T-helper 17 cell (primary cell): ENCODE results near the gene TARBP1. TPM values are rescaled to one million over a fixed set of nuclear protein-coding genes. Genes with fewer than 3 reads are reported as not detected.
"Not testable (repeated sequence)": the region's sequence is repeated elsewhere in the genome, so short reads cannot be mapped to it uniquely, and the experiment has no call there.

Source experiments
- ATAC-seq: fragments of 150-1000 bp; cut with Tn5 transposase; 2 replicates; pipeline ENCODE4 v1.10.0; 2021; ENCODE audit warnings: mild to moderate bottlenecking, moderate library complexity
- DNase-seq, 3 donors: peaks; one replicate each; pipeline versions ENCODE4 v3.0.0 to v3.0.0-alpha.2; 2020 to 2021
- H3K9me3 ChIP-seq: one replicate; pipeline ENCODE4 v1.7.0; 2013; ENCODE audit warnings: low read length, mild to moderate bottlenecking; ENCODE audit not compliant: control insufficient read depth, poor library complexity, severe bottlenecking
- H3K27ac Mint-ChIP-seq: one replicate; pipeline ENCODE4 v1.8.0; 2022; ENCODE audit warnings: mild to moderate bottlenecking, moderate library complexity, mixed read lengths
- H3K27me3 Mint-ChIP-seq: one replicate; pipeline ENCODE4 v1.8.0; 2022; ENCODE audit warnings: mixed read lengths
- H3K36me3 Mint-ChIP-seq: one replicate; pipeline ENCODE4 v1.8.0; 2022; ENCODE audit warnings: low read depth, mixed read lengths
- H3K4me1 Mint-ChIP-seq: one replicate; pipeline ENCODE4 v1.8.0; 2022; ENCODE audit warnings: mild to moderate bottlenecking, mixed read lengths
- H3K4me3 Mint-ChIP-seq: one replicate; pipeline ENCODE4 v1.8.0; 2022; ENCODE audit warnings: mild to moderate bottlenecking, moderate library complexity, mixed read lengths
- total RNA-seq, 4 donors: library from RNA in 2 of 4; stranded (reverse) in 2 of 4; gene quantifications; one replicate each; pipeline ENCODE4 v1.2.3 and lab custom pipeline; 2022 to 2026

Gene TARBP1
- total RNA-seq, 2 donors from 2014 or later: 31.7 to 33.8 TPM

DNA sequence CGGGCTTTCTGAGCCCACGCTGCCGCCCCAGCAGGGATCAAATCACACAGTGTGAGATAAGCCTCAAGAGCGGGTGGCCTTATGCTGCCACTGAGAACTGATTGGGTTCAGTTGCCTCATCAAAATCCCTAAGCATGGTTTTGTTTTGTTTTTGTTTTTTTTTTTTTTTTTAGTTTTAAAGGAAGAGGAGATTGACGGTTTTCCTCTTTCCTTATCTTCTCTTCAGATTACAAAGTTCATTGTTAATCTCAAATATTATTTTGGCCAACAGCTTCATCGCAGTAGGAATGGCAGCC lies 105.1 kb downstream of the TARBP1 start:
- ATAC-seq: peak; percentile 39
- no peaks in the 10 kb centered on the region for H3K9me3 ChIP-seq
- no peaks in the 10 kb centered on the region for H3K27me3 Mint-ChIP-seq
- H3K27ac Mint-ChIP-seq: peak overlapping the region; percentile 100
- peak overlapping the region; percentile 98 for H3K4me3 Mint-ChIP-seq
- peaks cover 45% of the 10 kb centered on the region for H3K4me1 Mint-ChIP-seq
- DNase-seq: no peak
- peaks cover 10% of the 10 kb centered on the region for H3K36me3 Mint-ChIP-seq

- Mint-ChIP-seq H3K36me3 (peaks cover 7% of the 10 kb centered on the region), H3K4me1 (peaks cover 49% of the 10 kb centered on the region), H3K4me3 (peak within 1 kb of the TSS; percentile 98), H3K27me3 (no peaks in the 10 kb centered on the region), H3K27ac (peak within 1 kb of the TSS; percentile 100)
- DNase-seq: peak; percentile 76 to 79 (median 77)
- peak; percentile 88 for ATAC-seq
- no peaks in the 10 kb centered on the region for H3K9me3 ChIP-seq
These were observed 105.7 kb downstream of the TARBP1 start, which contains the start of gene COA6 for GRCh38 chr1:234373064-234373958. COA6 (plus strand) TSS chr1:234373456; CDS start chr1:234373467, 11 bp downstream.

- H3K4me1 Mint-ChIP-seq: peaks cover 43% of the 10 kb centered on the region
These were observed 106.8 kb downstream of the TARBP1 start for GRCh38 chr1:234372011-234372757.

GRCh38 chr1:234371414-234371813 lies 107.6 kb downstream of the TARBP1 start:
- DNase-seq (no peak), ATAC-seq (no peak)
- Mint-ChIP-seq H3K4me3 (peak overlapping the region; percentile 59), H3K36me3 (peaks cover 2% of the 10 kb centered on the region), H3K4me1 (peaks cover 38% of the 10 kb centered on the region), H3K27ac (peak overlapping the region; percentile 100), H3K27me3 (no peaks in the 10 kb centered on the region)
- H3K9me3 ChIP-seq: no peaks in the 10 kb centered on the region

More at GRCh38 chr1:234372011-234372757, 106.8 kb downstream of the TARBP1 start:
- DNase-seq: no peak
- no peaks in the 10 kb centered on the region for H3K27me3 Mint-ChIP-seq
- H3K9me3 ChIP-seq: no peaks in the 10 kb centered on the region
- no peak for ATAC-seq
- H3K36me3 Mint-ChIP-seq: peaks cover 5% of the 10 kb centered on the region
- H3K4me3 Mint-ChIP-seq: peak overlapping the region; percentile 98
- peak overlapping the region; percentile 100 for H3K27ac Mint-ChIP-seq

GRCh38 chr1:234369784-234370183 lies 109.2 kb downstream of the TARBP1 start:
- no peaks in the 10 kb centered on the region for H3K9me3 ChIP-seq
- no peak overlapping the region for H3K27ac Mint-ChIP-seq
- no peaks in the 10 kb centered on the region for H3K36me3 Mint-ChIP-seq
- DNase-seq: no peak
- no peak for ATAC-seq
- H3K27me3 Mint-ChIP-seq: no peaks in the 10 kb centered on the region
- H3K4me1 Mint-ChIP-seq: peaks cover 33% of the 10 kb centered on the region
- H3K4me3 Mint-ChIP-seq: no peak overlapping the region

DNA sequence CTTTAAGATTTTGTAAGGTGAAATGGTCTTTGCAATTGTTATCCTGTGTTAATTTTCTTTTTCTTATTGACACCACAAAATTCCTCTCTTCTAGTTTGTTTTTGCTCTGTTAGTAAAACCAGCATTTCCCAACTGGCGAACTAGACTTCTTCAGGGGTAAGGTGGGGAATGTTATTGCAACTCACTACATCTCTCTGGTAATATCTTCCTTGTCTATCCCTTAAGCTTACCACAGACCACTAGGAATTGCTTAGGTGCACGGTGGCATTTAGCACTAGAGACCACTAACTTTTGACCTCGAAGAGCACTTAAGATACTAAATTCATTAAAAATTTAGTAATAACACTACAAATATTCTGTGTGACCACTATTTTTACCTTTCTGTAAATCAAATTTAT lies 109.9 kb downstream of the TARBP1 start:
- H3K9me3 ChIP-seq: no peaks in the 10 kb centered on the region
- H3K4me3 Mint-ChIP-seq: no peak overlapping the region
- H3K4me1 Mint-ChIP-seq: peaks cover 29% of the 10 kb centered on the region
- no peak for ATAC-seq
- no peak overlapping the region for H3K27ac Mint-ChIP-seq
- no peak for DNase-seq
- H3K36me3 Mint-ChIP-seq: no peaks in the 10 kb centered on the region
- no peaks in the 10 kb centered on the region for H3K27me3 Mint-ChIP-seq

- no peak overlapping the region for H3K4me3 Mint-ChIP-seq
- H3K9me3 ChIP-seq: no peaks in the 10 kb centered on the region
- H3K36me3 Mint-ChIP-seq: no peaks in the 10 kb centered on the region
- no peak for DNase-seq
- no peak for ATAC-seq
- no peaks in the 10 kb centered on the region for H3K27me3 Mint-ChIP-seq
- H3K27ac Mint-ChIP-seq: peak overlapping the region; percentile 66
- H3K4me1 Mint-ChIP-seq: peaks cover 24% of the 10 kb centered on the region
These were observed 110.5 kb downstream of the TARBP1 start for GRCh38 chr1:234368320-234369032.

GRCh38 chr1:234362558-234362957 lies 116.4 kb downstream of the TARBP1 start:
- no peak overlapping the region for H3K4me3 Mint-ChIP-seq
- peaks cover 16% of the 10 kb centered on the region for H3K4me1 Mint-ChIP-seq
- H3K9me3 ChIP-seq: no peaks in the 10 kb centered on the region
- ATAC-seq (no peak), DNase-seq (no peak)
- peaks cover 2% of the 10 kb centered on the region for H3K36me3 Mint-ChIP-seq
- no peaks in the 10 kb centered on the region for H3K27me3 Mint-ChIP-seq
- H3K27ac Mint-ChIP-seq: no peak overlapping the region

GRCh38 chr1:234361102-234361603 lies 117.8 kb downstream of the TARBP1 start:
- peaks cover 21% of the 10 kb centered on the region for H3K4me1 Mint-ChIP-seq
- no peak for ATAC-seq
- H3K36me3 Mint-ChIP-seq: peaks cover 2% of the 10 kb centered on the region
- H3K9me3 ChIP-seq: no peaks in the 10 kb centered on the region
- no peaks in the 10 kb centered on the region for H3K27me3 Mint-ChIP-seq
- no peak overlapping the region for H3K27ac Mint-ChIP-seq
- no peak overlapping the region for H3K4me3 Mint-ChIP-seq
- DNase-seq: no peak

DNA sequence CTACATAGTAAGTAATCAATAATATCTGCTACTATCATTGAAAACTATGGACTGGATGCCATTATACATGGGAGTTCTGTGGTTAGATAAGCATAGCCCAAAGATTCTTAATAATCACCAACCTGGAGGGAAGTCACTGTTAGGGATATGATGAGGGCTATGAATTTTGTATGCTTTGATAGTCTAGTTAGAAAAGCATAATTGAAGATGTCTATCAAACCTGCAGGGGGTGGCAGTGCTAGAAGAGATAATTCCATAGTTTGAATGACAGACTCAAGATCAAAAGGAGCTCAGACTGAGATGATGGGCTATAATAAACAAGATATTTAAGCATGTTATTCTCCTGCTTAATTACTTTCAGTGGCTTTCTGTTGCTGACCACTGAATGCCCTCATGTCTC lies 121.1 kb downstream of the TARBP1 start:
- H3K36me3 Mint-ChIP-seq: peaks cover 2% of the 10 kb centered on the region
- no peaks in the 10 kb centered on the region for H3K9me3 ChIP-seq
- peak overlapping the region; percentile 92 for H3K27ac Mint-ChIP-seq
- ATAC-seq: no peak
- H3K4me3 Mint-ChIP-seq: peak overlapping the region; percentile 92
- H3K4me1 Mint-ChIP-seq: peaks cover 21% of the 10 kb centered on the region
- DNase-seq: no peak
- H3K27me3 Mint-ChIP-seq: no peaks in the 10 kb centered on the region

- Mint-ChIP-seq H3K4me3 (peak overlapping the region; percentile 92), H3K4me1 (peaks cover 21% of the 10 kb centered on the region), H3K27ac (peak overlapping the region; percentile 92)
- ATAC-seq (peak; percentile 87), DNase-seq (peak; percentile 28 to 38 (median 37))
- not testable (repeated sequence) for H3K27me3 Mint-ChIP-seq, H3K36me3 Mint-ChIP-seq, H3K9me3 ChIP-seq
These were observed 122.2 kb downstream of the TARBP1 start for GRCh38 chr1:234356615-234357269.

DNA sequence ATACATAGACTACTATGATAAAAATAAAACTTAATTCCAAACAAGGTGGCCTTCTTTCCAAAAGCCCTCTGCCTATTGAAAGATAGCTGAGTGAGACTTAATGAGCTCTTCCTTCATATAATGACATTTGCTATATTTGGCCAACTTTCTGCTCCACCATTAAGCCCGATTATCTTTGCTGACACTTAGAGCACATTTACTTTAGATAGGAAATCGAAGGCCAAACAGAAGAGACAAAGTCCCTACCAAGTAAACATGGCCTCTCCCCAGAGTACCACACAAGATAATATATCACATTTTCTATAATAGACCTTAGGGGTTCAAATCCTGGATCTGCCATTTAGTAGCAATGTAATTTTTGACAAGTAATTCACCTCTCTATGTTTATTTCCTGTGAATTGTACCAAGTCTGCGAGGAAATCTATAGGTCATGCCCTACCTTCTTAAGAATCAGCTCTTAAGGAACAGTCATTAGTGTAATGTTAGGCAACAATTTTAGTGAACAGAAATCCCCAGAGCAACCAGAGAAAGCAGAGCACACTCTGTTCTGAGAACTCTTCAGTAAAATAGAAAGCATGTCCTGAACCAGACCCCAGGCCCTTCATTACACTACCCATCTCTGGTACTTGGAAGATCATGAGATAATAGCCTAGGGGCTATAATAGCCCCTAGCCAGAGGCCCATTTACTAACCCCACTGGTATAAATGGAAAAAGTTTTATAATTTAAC lies 123.0 kb downstream of the TARBP1 start:
- DNase-seq (no peak), ATAC-seq (no peak)
- no peaks in the 10 kb centered on the region for H3K9me3 ChIP-seq
- peaks cover 21% of the 10 kb centered on the region for H3K4me1 Mint-ChIP-seq
- H3K36me3 Mint-ChIP-seq: peaks cover 2% of the 10 kb centered on the region
- peak overlapping the region; percentile 26 for H3K4me3 Mint-ChIP-seq
- no peaks in the 10 kb centered on the region for H3K27me3 Mint-ChIP-seq
- peak overlapping the region; percentile 92 for H3K27ac Mint-ChIP-seq
